GM21737 (cell line): ENCODE measurements around the gene NCOA7.
"Not testable (repeated sequence)": the region's sequence is repeated elsewhere in the genome, so short reads cannot be mapped to it uniquely, and the experiment has no call there.

ENCODE experiments used
- ATAC-seq: cut with Tn5 transposase; IDR thresholded peaks from one replicate; pipeline ENCODE4 v1.9.1; 2021; ENCODE audit warnings: mild to moderate bottlenecking, moderate library complexity; ENCODE audit not compliant: unreplicated experiment

The NCOA7 gene

DNA sequence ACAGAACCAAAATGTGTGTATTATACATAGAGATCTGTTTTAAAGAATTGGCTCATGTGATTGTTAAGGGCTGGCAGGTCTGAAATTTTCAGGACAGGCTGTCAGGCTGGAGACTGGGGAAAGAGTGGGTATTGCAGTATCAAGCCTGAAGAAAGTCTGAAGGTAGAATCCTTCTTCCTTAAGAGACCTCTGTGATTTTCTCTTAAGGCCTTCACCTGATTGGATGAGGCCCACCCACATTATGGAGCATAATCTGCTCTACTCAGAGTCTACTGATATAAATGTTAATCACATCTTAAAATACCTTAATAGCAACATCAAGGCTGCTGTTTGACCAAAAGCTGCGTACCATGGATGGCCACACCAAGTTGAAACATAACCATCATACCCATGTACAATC is 122.4 kb downstream of the NCOA7 start:
- no peak for ATAC-seq

DNA sequence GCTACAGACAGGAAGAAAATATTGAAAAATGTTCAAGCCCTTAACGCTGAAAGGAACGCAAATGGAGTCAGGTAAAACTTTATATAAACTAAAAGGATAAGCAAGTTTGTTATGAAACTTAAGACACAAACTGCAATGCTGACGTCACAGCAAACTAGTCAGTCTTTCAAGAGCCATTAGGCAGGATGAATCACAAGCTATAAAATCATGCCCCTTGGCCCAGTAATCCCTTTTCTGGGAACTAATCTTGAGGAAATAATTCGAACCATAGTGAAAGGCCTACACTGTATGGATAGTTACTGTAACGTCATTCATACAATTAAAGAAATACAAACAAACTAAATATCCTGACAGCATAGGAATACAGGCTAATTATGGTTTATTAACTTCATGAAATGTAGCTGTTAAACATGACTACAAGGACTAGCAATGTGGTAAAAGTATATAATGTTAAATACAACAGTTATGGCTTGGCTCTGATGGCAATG is 123.1 kb downstream of the NCOA7 start:
- no peak for ATAC-seq

DNA sequence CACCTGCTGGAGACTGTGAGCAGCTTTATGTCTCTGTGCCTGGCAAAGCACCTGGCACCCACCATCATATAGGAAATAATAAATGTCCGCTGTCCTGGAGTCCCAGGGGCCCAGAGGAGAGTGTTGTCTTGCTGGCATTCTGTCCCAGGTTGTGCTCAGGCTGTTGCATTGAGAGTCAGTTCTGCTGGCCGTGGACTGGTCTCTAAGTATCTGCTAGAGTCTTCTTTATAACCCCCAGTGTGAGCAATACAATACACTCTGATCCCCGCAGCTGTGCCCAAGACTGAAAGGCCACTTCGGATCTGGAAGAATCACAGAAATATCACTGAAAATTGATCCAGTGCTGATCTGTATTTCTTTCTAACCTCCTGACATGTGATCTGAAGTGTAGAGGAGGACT is 127.5 kb downstream of the NCOA7 start:
- no peak for ATAC-seq

DNA sequence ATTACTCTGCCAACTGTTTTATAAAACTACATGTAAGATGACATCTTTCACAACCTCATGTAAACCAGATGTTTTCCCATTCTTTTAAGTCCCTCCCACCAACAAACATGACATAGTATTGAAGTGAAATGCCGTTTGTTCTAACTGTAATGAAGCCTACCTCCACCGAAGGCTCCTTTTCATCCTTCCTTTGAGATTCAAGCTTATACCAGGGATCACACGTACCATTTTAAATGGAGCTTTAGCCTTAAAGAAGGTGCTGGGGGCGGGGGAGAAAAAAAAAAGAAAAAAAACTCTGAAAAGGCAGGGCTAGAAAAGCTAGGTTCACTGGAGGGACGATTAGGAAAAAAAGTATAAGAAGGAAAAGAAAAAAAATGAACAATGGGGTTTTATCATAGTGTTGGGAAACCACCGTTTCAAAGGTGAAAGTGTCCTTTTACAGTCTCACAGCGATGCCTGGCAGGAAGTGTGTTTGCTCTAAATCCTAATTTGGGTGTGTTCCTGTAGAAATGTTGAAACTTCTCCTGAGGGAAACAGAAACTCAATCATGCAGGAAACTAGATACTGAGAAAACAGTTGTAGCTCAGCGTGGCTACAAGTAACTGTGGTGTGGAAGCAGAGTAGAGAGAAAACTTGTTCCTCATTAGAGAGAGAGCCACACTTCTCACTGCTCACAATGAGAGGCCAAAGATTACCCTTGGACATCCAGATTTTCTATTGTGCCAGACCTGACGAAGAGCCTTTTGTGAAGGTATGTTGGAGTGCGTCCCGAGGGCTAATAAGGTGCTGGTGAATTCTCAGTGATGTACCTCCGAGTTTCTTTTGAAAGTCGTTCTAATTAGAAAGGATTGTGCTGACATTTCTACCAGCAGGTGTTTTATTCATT is 128.2 kb downstream of the NCOA7 start:
- peak; percentile 97 for ATAC-seq

DNA sequence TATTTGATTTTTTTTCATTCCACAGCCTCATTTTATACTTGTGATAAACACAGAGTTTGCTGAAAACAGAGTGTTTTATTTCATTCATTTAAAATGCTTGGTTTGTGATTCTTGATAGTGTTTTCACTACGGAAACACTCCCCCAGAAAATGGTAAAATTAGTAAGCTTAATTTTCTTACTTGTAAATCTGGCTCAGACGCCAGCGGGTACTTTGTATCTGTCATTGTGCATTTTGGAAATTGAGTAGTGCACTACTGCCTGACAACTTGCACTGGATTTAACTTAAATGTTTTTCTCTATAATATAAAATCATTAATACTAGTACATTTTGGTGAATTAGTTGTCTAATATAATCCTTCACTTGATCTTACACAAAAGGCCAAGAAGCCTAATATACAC is 128.9 kb downstream of the NCOA7 start:
- no peak for ATAC-seq

DNA sequence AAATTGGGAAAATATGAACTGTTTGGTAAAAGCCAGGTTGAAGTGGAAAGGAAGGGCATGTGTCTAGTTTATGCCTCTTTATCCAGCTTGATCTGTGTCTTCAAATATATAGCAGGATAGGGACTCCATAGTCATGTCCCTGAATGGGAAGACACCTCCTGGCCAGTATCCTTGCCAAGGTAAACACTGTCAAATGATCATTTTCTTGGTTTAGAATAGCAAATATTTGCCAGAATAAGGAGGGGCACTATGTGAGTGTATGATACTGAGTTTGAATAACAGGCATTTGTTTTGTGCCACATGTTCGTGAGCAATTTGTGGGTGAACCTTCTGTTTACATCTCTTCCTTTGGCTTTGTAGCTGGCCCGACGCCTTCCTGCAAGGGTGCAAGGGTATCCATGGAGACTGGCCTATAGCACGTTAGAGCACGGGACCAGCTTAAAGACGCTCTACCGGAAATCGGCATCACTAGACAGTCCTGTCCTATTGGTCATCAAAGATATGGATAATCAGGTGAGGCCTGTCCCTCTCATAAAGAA is 131.6 kb downstream of the NCOA7 start:
- ATAC-seq: no peak

DNA sequence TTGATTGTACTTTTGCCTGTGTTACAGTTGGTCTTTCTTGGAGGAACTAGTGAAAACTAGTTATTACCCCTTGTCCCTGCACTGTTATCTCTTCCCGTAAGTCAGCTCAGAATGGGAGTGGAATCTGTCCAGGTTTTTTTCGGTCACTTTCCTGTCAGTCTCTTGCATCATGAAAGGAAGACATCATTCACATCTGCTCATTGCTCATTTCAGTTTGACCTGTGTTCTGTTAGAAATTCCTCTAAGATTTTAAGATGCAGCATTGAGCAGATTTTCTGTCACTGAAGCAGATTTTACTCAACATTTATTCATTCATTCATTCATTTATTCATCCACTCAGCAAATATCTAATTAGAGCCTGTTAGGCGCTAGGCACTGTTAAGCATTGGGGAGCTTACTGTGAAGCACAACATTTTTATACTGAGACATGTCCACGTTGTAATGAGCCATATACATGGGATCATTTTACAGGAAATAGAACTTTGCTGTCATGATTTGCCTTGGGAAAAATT is 132.7 kb downstream of the NCOA7 start:
- ATAC-seq: no peak

DNA sequence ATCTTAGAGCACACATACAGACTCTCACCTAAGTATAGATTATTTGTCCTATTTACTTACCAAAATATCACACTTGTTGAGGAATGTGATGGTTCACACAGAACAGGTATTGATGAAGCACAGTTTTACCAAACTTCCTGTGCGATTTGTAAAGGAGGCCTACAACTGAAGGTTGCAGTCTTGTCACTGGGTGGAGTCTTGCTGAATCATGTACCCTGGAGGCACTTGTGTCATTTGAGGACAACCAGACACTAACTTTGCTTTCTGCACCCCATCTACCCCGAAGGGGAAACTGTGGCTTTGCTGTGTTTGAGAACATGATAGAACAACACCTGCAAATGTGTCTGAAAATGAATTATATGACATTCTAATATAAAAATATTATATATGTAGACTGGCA is 133.4 kb downstream of the NCOA7 start:
- no peak for ATAC-seq

DNA sequence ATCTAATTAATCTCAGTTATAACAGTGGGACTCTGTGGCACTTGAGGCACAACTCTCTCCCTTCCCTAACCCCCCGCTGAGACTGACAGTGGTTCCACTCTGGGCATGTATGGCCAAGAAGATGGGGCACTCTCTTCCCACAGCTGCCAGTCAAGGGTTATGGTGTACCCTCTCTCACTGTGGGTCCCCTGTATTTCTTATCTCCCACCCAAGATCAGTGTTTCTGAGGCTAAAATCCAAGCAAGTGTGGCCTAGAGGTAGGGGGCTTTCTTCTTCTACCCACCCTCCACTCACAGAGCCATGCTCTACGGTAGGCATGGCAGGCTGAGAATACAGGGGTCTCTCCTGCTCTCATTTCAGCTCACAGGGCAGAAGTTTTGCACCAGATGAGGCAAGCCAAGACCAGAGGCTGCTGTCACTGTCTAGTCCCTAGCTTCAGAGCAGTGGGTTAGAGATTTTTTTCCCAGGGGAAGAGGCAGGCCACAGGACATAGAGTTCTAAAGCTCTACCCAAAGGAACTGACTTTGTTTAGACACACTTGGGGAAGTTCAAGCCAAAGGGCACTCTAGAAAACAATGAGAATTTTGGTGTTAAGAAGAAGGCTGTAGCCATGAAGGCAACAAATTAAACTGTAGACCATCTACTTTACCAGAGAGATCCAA is 134.1 kb downstream of the NCOA7 start:
- no peak for ATAC-seq

DNA sequence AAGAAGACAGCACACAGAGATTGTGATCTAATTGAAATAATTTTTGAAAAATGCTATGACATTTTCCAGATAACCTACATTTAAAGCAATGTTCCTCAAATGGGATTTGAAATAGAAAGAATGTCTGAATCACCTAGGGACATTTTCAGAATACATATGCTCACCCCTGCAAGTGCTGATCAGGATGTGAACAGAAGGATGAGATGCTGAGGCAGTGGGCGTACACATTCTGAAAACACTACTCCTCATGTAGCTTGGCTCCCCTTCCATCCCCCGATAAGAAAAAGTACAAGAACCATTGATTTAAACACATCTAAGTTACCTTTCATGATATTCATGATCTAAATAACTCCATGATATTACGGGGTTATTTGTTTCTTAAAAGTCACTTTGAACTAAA is 136.0 kb downstream of the NCOA7 start:
- ATAC-seq: no peak

DNA sequence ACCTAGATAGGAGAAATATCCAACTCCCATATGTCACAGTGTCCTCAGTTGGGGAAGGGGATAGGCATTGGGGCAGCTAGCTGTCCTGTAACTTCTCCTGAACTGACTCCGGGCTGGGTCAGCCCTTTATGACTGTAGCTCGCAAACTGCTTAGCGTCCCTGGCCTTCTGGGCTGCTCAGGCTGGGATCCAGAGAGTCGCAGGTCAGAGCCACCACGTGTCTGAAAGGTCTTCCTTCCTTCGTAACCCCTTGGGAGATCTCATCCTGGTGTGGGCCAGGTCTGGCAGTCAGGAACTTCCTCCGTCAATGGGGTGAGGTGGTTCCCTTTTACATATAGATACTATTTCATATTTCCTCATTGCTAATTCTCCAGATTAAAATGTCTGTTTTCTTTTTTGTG is 137.0 kb downstream of the NCOA7 start:
- ATAC-seq: no peak

DNA sequence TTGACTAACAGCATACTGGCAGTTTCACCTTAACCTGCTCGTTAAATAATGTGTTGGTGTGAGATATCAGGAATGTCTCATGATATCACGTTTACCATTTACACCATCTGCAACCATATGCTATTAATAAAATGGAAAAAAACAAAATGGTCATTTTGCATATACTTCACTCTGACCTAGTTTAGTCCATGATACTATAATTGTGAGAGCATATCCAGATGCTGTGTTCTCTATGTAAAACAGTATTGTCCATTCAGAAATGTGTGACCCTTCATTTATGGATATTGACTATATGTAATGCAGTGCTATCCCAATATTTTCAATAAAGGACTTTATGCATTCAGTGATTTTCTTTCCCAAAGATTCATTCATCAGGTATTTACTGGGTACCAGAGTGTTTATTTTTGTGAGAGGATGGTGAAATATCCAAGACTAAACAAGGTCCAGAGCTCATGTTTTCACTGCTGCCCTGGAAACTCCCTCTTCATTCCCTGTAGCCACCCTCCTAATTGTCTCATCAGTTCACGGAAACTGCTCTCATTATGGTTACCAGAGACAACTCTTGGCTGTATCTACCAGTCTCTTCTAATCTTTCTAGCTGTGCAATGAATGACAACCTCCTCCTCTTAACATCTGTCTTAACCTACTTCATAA is 140.1 kb downstream of the NCOA7 start:
- no peak for ATAC-seq

DNA sequence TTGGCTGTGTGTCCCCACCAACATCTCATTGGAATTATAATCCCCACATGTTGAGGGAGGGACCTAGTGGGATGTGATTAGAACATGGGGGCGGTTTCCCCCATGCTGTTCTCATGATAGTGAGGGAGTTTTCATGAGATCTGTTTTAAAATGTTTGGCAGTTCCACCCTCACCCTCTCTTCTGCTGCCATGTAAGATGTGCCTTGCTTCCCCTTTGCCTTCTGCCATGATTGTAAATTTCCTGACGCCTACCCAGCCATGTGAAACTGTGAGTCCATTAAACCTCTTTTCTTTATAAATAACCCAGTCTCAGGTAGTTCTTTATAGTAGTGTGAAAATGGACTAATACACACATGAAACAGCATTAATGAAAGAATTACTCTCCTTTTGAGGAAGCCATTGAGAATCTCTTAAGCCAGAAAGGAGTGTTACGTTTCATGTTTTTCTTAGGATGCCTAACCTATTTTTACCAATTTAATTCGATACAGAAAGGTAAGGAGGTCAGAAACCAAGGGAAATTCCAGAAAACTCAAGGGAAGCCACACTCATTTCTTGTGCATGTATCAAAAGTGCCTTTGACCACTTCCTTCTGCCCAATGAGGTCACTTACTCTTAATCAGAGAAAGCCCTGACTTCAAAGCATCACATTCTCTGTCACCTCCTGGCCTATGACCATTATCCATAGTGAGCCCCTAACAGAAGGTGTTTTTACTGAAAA is 141.1 kb downstream of the NCOA7 start:
- ATAC-seq: no peak

DNA sequence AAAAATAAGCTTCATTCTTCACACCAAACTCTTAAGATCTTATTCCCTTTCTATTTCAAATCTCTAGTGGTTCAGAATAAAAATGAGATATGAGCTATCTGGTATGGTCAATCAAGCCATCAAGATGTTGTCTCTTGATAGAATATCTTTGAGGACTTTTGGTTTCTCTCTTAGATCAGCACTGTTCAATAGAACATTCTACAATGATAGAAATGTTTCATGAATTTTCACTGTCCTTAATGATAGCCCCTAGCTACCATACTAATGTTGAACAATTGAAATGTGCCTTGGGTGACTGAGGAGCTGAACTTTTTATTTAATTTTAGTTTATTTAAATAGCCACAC is 141.7 kb downstream of the NCOA7 start:
- ATAC-seq: no peak

DNA sequence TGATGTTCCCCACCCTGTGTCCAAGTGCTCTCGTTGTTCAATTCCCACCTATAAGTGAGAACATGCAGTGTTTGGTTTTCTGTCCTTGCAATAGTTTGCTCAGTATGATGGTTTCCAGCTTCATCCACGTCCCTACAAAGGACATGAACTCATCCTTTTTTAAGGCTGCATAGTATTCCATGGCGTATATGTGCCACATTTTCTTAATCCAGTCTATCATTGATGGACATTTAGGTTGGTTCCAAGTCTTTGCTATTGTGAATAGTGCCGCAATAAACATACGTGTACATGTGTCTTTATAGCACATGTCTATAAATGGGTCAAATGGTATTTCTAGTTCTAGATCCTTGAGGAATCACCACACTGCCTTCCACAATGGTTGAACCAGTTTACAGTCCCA is 144.8 kb downstream of the NCOA7 start:
- not testable (repeated sequence) for ATAC-seq

DNA sequence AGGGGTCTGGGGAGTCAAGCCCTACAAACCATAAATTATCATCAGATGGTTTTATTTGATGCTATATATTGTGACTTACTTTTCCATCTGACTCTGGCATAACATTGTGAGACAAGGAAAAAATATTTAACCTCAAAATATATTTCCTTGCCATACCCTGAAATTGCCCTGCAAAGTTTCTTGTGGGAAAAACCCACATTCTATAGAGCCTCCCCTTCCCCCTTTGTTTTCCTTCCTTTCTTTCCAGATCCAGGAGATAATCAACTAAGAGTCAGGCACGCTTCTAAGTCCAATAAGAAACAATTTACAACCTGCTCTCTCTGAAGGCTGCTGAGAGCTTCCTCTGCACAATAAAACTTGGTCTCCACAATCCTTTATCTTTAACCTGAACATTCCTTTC is 148.3 kb downstream of the NCOA7 start:
- no peak for ATAC-seq

DNA sequence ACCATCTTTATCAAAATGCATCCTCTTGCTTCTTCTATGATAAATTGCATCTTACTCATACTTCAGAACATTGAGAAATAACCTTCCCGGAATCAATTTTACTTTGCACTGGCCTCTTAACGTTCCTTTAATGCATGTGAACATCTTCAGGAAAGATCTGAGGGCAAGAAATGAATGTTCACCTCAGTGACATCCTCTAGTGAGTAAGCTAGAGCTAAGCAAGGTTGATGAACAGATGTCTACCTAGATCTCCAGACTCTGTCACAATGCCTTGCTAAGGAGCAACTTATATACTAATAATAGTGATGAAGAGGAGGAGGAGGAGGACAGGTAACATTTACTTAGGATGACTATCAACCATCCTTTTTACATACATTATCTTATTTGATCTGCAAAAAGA is 149.0 kb downstream of the NCOA7 start:
- no peak for ATAC-seq

DNA sequence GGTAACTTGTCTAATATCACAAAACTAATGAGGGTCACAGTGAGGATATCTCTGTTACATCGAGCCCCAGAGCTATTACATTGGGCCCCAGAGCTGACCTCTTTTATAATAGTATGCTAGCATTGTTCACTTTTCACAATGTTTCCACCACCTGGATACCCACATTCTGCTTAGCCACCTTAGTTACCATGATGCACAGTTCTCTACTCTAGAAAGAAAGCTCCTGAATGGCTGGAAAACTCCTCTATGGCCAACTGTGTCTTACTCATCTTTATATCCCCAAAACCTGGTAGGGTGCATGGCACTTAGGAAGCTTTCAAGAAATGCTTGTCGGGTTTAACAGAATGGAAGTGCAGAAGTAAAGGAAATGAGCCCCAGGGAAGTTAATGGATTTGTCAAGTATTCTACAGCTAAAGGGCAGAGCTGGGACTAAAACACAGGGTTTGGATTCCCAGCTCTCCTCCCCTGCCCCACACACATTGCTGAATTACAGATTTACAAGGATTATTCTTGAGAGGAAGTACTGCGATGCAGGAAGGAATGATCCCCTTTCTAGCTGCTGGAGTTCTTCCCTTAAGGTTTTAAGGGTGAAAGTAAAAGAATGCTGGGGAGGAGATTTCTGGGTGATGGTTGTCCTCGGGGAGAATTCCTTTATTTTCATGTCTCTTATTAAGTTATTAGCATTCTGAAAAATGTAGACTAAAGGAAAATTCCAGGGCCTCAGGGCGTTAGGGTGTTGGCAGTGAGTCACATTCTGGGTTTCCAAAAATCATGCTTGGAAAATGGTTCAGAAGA is 149.7 kb downstream of the NCOA7 start:
- no peak for ATAC-seq

DNA sequence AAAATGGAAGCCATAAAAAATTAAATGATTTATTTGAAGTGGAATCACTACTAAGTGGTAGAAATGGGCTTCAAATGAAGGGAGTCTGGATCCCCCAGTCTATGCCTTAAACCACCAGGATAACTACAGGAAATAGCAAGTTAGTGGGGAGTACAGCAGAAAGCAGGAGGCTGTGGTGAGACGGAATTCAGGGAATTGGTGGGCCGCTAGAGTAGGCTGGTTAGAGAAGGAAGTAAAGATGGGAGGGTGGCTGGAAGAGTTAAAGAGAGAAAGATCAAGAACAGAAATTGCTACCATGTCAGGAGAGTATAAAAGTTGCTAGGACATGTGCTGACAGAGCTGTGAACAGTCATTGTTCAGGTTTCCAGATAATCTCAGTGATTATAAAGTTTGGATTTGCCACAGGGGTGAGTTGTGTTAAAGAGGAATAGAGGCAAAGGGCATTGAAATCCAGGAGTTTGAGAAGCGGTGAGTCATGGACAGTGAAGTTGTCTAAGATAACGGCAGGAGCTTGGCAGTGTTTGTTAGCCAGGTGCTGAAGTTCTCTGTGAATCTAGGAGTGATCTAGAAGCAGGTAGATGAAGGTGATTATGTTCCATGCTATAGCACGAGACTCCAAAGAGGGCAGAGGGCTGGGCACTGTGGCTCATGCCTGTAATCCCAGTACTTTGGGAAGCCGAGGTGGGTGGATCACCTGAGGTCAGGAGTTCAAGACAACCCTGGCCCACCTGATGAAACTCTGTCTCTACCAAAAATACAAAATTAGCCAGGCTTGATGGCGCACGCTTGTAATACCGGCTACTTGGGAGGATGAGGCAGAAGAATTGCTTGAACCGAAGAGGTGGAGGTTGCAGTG is 152.1 kb downstream of the NCOA7 start:
- ATAC-seq: no peak
